ENCODE data around the gene NOL4. TPM values are rescaled to one million over a fixed set of nuclear protein-coding genes. Genes with fewer than 3 reads are reported as not detected.

NOL4 gene
- total RNA-seq, 1 donor from 2014 or later = 5.7 TPM

- DNase-seq (ENCODE audit: low spot score, unreplicated experiment) = no peak
- Mint-ChIP-seq H3K4me1 (ENCODE audit: low read depth) (no peaks in the 10 kb centered on the region), H3K36me3 (ENCODE audit: insufficient read depth) (no peaks in the 10 kb centered on the region), H3K27me3 (peaks cover 2% of the 10 kb centered on the region), H3K27ac (no peak overlapping the region), H3K9me3 (ENCODE audit: low read depth) (no peaks in the 10 kb centered on the region), H3K4me3 (ENCODE audit: low read depth) (no peak overlapping the region)
- no peak for TF ChIP-seq CTCF (IDR thresholded peaks at IDR 0.05; ENCODE audit: unreplicated experiment)
These were observed 12.2 kb downstream of the NOL4 start for GRCh38 chr18:34212511-34212910.

- no peaks in the 10 kb centered on the region for H3K4me1 Mint-ChIP-seq (ENCODE audit: low read depth)
- DNase-seq (ENCODE audit: low spot score, unreplicated experiment) = no peak
- TF ChIP-seq CTCF (IDR thresholded peaks at IDR 0.05; ENCODE audit: unreplicated experiment) = no peak
- H3K36me3 Mint-ChIP-seq (ENCODE audit: insufficient read depth) = no peaks in the 10 kb centered on the region
- no peaks in the 10 kb centered on the region for H3K27me3 Mint-ChIP-seq
- H3K27ac Mint-ChIP-seq = no peak overlapping the region
- H3K4me3 Mint-ChIP-seq (ENCODE audit: low read depth) = no peak overlapping the region
- no peaks in the 10 kb centered on the region for H3K9me3 Mint-ChIP-seq (ENCODE audit: low read depth)
These were observed 17.3 kb downstream of the NOL4 start for GRCh38 chr18:34207344-34207851.

GRCh38 chr18:34203866-34204265 lies 20.8 kb downstream of the NOL4 start:
- Mint-ChIP-seq H3K4me3 (ENCODE audit: low read depth) (no peak overlapping the region), H3K4me1 (ENCODE audit: low read depth) (peaks cover 3% of the 10 kb centered on the region), H3K36me3 (ENCODE audit: insufficient read depth) (no peaks in the 10 kb centered on the region), H3K27me3 (no peaks in the 10 kb centered on the region), H3K27ac (no peak overlapping the region), H3K9me3 (ENCODE audit: low read depth) (no peaks in the 10 kb centered on the region)
- no peak for DNase-seq (ENCODE audit: low spot score, unreplicated experiment)
- no peak for TF ChIP-seq CTCF (IDR thresholded peaks at IDR 0.05; ENCODE audit: unreplicated experiment)

- peaks cover 1% of the 10 kb centered on the region for H3K4me1 Mint-ChIP-seq (ENCODE audit: low read depth)
- no peak overlapping the region for H3K4me3 Mint-ChIP-seq (ENCODE audit: low read depth)
- H3K27me3 Mint-ChIP-seq = no peaks in the 10 kb centered on the region
- H3K27ac Mint-ChIP-seq = no peak overlapping the region
- peaks cover 3% of the 10 kb centered on the region for H3K9me3 Mint-ChIP-seq (ENCODE audit: low read depth)
- no peak for TF ChIP-seq CTCF (IDR thresholded peaks at IDR 0.05; ENCODE audit: unreplicated experiment)
- peaks cover 2% of the 10 kb centered on the region for H3K36me3 Mint-ChIP-seq (ENCODE audit: insufficient read depth)
- no peak for DNase-seq (ENCODE audit: low spot score, unreplicated experiment)
These were observed 28.5 kb downstream of the NOL4 start for GRCh38 chr18:34196256-34196655.

- DNase-seq (ENCODE audit: low spot score, unreplicated experiment) = no peak
- Mint-ChIP-seq H3K36me3 (ENCODE audit: insufficient read depth) (peaks cover 2% of the 10 kb centered on the region), H3K4me1 (ENCODE audit: low read depth) (no peaks in the 10 kb centered on the region), H3K9me3 (ENCODE audit: low read depth) (peaks cover 3% of the 10 kb centered on the region), H3K27ac (no peak overlapping the region), H3K4me3 (ENCODE audit: low read depth) (no peak overlapping the region), H3K27me3 (no peaks in the 10 kb centered on the region)
- TF ChIP-seq CTCF (IDR thresholded peaks at IDR 0.05; ENCODE audit: unreplicated experiment) = no peak
These were observed 30.5 kb downstream of the NOL4 start for GRCh38 chr18:34194239-34194638.

Measured in progenitor cell of endocrine pancreas (in vitro differentiated cells).